GM23248 (cell line): Measurements from ENCODE around the gene MITF. TPM values are rescaled to one million over a fixed set of nuclear protein-coding genes. Genes with fewer than 3 reads are reported as not detected.

Source experiments
- DNase-seq: peaks from one replicate; pipeline ENCODE4 v3.0.0-alpha.2; 2015
- H2AFZ ChIP-seq: fragments of 200-600 bp; sonication (generic); 2 replicates; pipeline ENCODE4 v1.6.1; 2016; ENCODE audit warnings: antibody characterized with exemption
- H3F3A ChIP-seq: fragments of 200-600 bp; sonication (generic); 2 replicates; pipeline ENCODE4 v1.6.1; 2016; ENCODE audit warnings: mild to moderate bottlenecking, antibody characterized with exemption, mixed run types; ENCODE audit not compliant: insufficient read depth
- H3K27ac ChIP-seq: fragments of 200-600 bp; sonication (generic); 2 replicates; pipeline ENCODE4 v1.5.1; 2016; ENCODE audit warnings: mild to moderate bottlenecking
- H3K27me3 ChIP-seq: fragments of 200-600 bp; sonication (generic); replicated peaks from 2 replicates; pipeline ENCODE4 v1.6.1; 2016; ENCODE audit warnings: mild to moderate bottlenecking; ENCODE audit not compliant: insufficient read depth
- H3K36me3 ChIP-seq: fragments of 200-600 bp; sonication (generic); 2 replicates; pipeline ENCODE4 v1.6.1; 2016; ENCODE audit warnings: low read depth, mild to moderate bottlenecking
- H3K4me1 ChIP-seq: fragments of 200-600 bp; sonication (generic); 2 replicates; pipeline ENCODE4 v1.6.1; 2016; ENCODE audit warnings: mild to moderate bottlenecking; ENCODE audit not compliant: insufficient read depth
- H3K4me2 ChIP-seq: fragments of 200-600 bp; sonication (generic); one replicate; pipeline ENCODE4 v1.6.1; 2016; ENCODE audit warnings: mild to moderate bottlenecking; ENCODE audit not compliant: unreplicated experiment
- H3K4me3 ChIP-seq: fragments of 200-600 bp; sonication (generic); 2 replicates; pipeline ENCODE4 v1.5.1; 2016; ENCODE audit warnings: mild to moderate bottlenecking
- H3K79me2 ChIP-seq: fragments of 200-600 bp; sonication (generic); 2 replicates; pipeline ENCODE4 v1.6.1; 2016; ENCODE audit warnings: mild to moderate bottlenecking; ENCODE audit not compliant: insufficient read depth
- H3K9ac ChIP-seq: fragments of 200-600 bp; sonication (generic); 2 replicates; pipeline ENCODE4 v1.6.1; 2016; ENCODE audit warnings: mild to moderate bottlenecking
- H3K9me2 ChIP-seq: fragments of 200-600 bp; sonication (generic); 2 replicates; pipeline ENCODE4 v1.6.1; 2016; ENCODE audit warnings: mixed run types, mild to moderate bottlenecking, moderate library complexity; ENCODE audit not compliant: insufficient read depth
- H3K9me3 ChIP-seq: fragments of 200-600 bp; sonication (generic); one replicate; pipeline ENCODE4 v1.6.1; 2017; ENCODE audit warnings: low read depth
- H4K20me1 ChIP-seq: fragments of 200-600 bp; sonication (generic); 2 replicates; pipeline ENCODE4 v1.6.0; 2016; ENCODE audit not compliant: insufficient read depth
- EZH2 ChIP-seq: fragments of 200-600 bp; sonication (generic); IDR thresholded peaks from 2 replicates; pipeline ENCODE4 v1.6.1; 2018; ENCODE audit warnings: antibody characterized with exemption, mild to moderate bottlenecking; ENCODE audit not compliant: insufficient read depth, poor library complexity, severe bottlenecking
- EZH2phosphoT487 ChIP-seq: fragments of 200-600 bp; sonication (generic); IDR thresholded peaks from 2 replicates; pipeline ENCODE4 v1.6.1; 2018; ENCODE audit warnings: antibody characterized with exemption, moderate library complexity, mild to moderate bottlenecking, low read depth; ENCODE audit not compliant: insufficient read depth
- WGBS, 2 experiments: methylation state at CpG; one replicate each; pipeline ENCODE4 v1.1.6; 2015 to 2017; ENCODE audit warnings: low lambda C conversion rate in 2 of 2, low coverage in 1 of 2; ENCODE audit errors: missing lambda C conversion rate in 2 of 2; 5-methylcytosine and 5-hydroxymethylcytosine counted together
- in situ Hi-C: fragments of 300-500 bp; cut with MboI; formaldehyde crosslinking; loops from 2 replicates; pipeline ENCODE4 v1.15.0; 2020
- polyA plus RNA-seq: library from polyadenylated mRNA; unstranded; fragments of >200 nt; fragmentation: Nextera tagmentation; extraction: Ambion mirVana; gene quantifications from 2 replicates; pipeline ENCODE4 v1.2.1, GENCODE V29; 2016
- total RNA-seq: library from RNA; depleted of rRNA; stranded (reverse); fragments of >200 nt; shearing (Covaris generic); gene quantifications from 2 replicates; pipeline ENCODE4 v1.2.3, GENCODE V29; 2014

The MITF gene
- total and polyA plus RNA-seq, 2 experiments from 2014 or later: 0.86 to 2.0 TPM

- Histone ChIP-seq H3K27me3 (no peaks in the 10 kb centered on the region), H3K9me2 (no peaks in the 10 kb centered on the region), H3K27ac (no peak overlapping the region), H3K9ac (no peak overlapping the region), H4K20me1 (no peaks in the 10 kb centered on the region), H3K4me2 (no peak overlapping the region), H3K79me2 (no peaks in the 10 kb centered on the region), H3K4me1 (no peaks in the 10 kb centered on the region), H3K36me3 (no peaks in the 10 kb centered on the region), H3K9me3 (no peaks in the 10 kb centered on the region), H3F3A (no peaks in the 10 kb centered on the region), H3K4me3 (no peak overlapping the region), H2AFZ (no peak overlapping the region)
- no peak for DNase-seq
- in situ Hi-C loops: no loop called here
- WGBS, 2 experiments: 92 to 95% methylated on average over 4 of the region's 4 CpGs
- TF ChIP-seq EZH2: no peak
- no peak for TF ChIP-seq EZH2phosphoT487
Measured at GRCh38 chr3:69880069-69880640, 140.9 kb downstream of the MITF start.

GRCh38 chr3:69881051-69881450, 141.8 kb downstream of the MITF start:
- in situ Hi-C loops: no loop called here
- no peaks in the 10 kb centered on the region for H4K20me1 ChIP-seq
- no peaks in the 10 kb centered on the region for H3K27me3 ChIP-seq
- no peak for TF ChIP-seq EZH2
- no peak for TF ChIP-seq EZH2phosphoT487
- WGBS, 2 experiments: 30 to 36% methylated on average over 1 of the region's 1 CpG
- H3K79me2 ChIP-seq: no peaks in the 10 kb centered on the region
- no peaks in the 10 kb centered on the region for H3K36me3 ChIP-seq
- DNase-seq: no peak
- no peaks in the 10 kb centered on the region for H3K9me2 ChIP-seq
- no peak overlapping the region for H3K4me3 ChIP-seq
- H3K4me1 ChIP-seq: no peaks in the 10 kb centered on the region
- H3K27ac ChIP-seq: no peak overlapping the region
- no peak overlapping the region for H3K4me2 ChIP-seq
- no peak overlapping the region for H3K9ac ChIP-seq
- H3K9me3 ChIP-seq: no peaks in the 10 kb centered on the region
- H3F3A ChIP-seq: no peaks in the 10 kb centered on the region
- H2AFZ ChIP-seq: no peak overlapping the region

GRCh38 chr3:69881756-69882428, 142.6 kb downstream of the MITF start:
- Histone ChIP-seq H3K4me2 (no peak overlapping the region), H2AFZ (no peak overlapping the region), H3K79me2 (no peaks in the 10 kb centered on the region), H4K20me1 (no peaks in the 10 kb centered on the region), H3K4me3 (no peak overlapping the region), H3K9ac (no peak overlapping the region), H3K4me1 (no peaks in the 10 kb centered on the region), H3K9me2 (no peaks in the 10 kb centered on the region), H3K27ac (no peak overlapping the region), H3K27me3 (no peaks in the 10 kb centered on the region), H3K9me3 (no peaks in the 10 kb centered on the region), H3K36me3 (no peaks in the 10 kb centered on the region), H3F3A (no peaks in the 10 kb centered on the region)
- WGBS, 2 experiments: 92 to 95% methylated on average over 5 of the region's 5 CpGs
- no peak for DNase-seq
- in situ Hi-C loops: no loop called here
- TF ChIP-seq EZH2: no peak
- no peak for TF ChIP-seq EZH2phosphoT487

- Histone ChIP-seq H3K4me3 (no peak overlapping the region), H3K9me3 (no peaks in the 10 kb centered on the region), H3K4me1 (no peaks in the 10 kb centered on the region), H3K79me2 (no peaks in the 10 kb centered on the region), H3K9ac (no peak overlapping the region), H3F3A (no peaks in the 10 kb centered on the region), H3K27ac (no peak overlapping the region), H3K4me2 (no peak overlapping the region), H3K36me3 (no peaks in the 10 kb centered on the region), H4K20me1 (no peaks in the 10 kb centered on the region), H3K9me2 (no peaks in the 10 kb centered on the region), H3K27me3 (no peaks in the 10 kb centered on the region), H2AFZ (no peak overlapping the region)
- no peak for DNase-seq
- 72 to 77% methylated on average over 4 of the region's 4 CpGs for WGBS, 2 experiments
- no peak for TF ChIP-seq EZH2
- no peak for TF ChIP-seq EZH2phosphoT487
- in situ Hi-C loops: no loop called here
Measured at GRCh38 chr3:69882560-69882959, 143.3 kb downstream of the MITF start.
